ENCODE data around the gene ST8SIA1. TPM values are rescaled to one million over a fixed set of nuclear protein-coding genes. Genes with fewer than 3 reads are reported as not detected.
A peak's percentile ranks its signal among the peaks of the same experiment; 100 is the strongest.

ST8SIA1 gene
- total and polyA plus RNA-seq, 3 experiments from 2014 or later = 4.5 to 11.4 (median 10.2) TPM

DNA sequence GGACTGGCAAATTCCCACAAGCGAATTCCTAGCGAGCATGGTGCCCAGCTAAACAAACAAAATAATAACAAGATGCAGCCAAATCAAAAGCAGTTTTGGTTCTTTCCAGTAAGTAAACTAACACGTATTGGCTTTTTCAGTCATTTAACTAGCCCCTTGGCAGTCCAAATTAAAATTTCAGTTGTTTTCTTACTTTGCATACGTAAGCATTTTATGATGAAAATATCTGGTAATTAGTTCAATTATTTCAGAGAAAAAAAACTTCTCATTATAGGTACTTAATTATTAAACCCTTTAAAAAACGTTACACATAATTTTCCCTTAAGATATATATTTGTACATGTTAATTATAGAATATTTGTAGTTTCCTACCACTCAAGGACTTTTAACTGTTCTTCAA is 70.1 kb downstream of the ST8SIA1 start:
- H3K4me1 ChIP-seq (ENCODE audit: insufficient read depth, low read length) = no peaks in the 10 kb centered on the region
- peaks cover 15 to 49% (median 40%) of the 10 kb centered on the region in 3 donors for H3K4me1 Mint-ChIP-seq
- no peaks in the 10 kb centered on the region for H3K36me3 ChIP-seq (ENCODE audit: insufficient read depth, low read length)
- ChIA-PET POLR2A (no interaction called here), CTCF (no interaction called here)
- no peaks in the 10 kb centered on the region for H3K27me3 ChIP-seq (ENCODE audit: insufficient read depth, low read length, poor library complexity, severe bottlenecking)
- no peaks in the 10 kb centered on the region for H3K9me3 Mint-ChIP-seq
- no peak for DNase-seq
- no peaks in the 10 kb centered on the region for H3K27me3 Mint-ChIP-seq
- H3K27ac ChIP-seq (ENCODE audit: low read depth, low read length) = no peak overlapping the region
- H3K9me3 ChIP-seq (ENCODE audit: low read length) = no peaks in the 10 kb centered on the region
- H3K36me3 Mint-ChIP-seq = peaks cover 0 to 10% (median 0%) of the 10 kb centered on the region in 3 donors
- no peak overlapping the region for H3K27ac Mint-ChIP-seq
- H3K4me3 ChIP-seq (ENCODE audit: low read length) = no peak overlapping the region
- H3K4me3 Mint-ChIP-seq = no peak overlapping the region

- ChIA-PET POLR2A (no interaction called here), CTCF (no interaction called here)
- H3K4me1 ChIP-seq (ENCODE audit: insufficient read depth, low read length) = no peaks in the 10 kb centered on the region
- Mint-ChIP-seq H3K4me1 (peaks cover 8 to 44% (median 34%) of the 10 kb centered on the region in 3 donors), H3K27me3 (no peaks in the 10 kb centered on the region), H3K4me3 (no peak overlapping the region), H3K9me3 (no peaks in the 10 kb centered on the region), H3K27ac (peak overlapping the region in 1 of 8 donors; percentile 21), H3K36me3 (peaks cover 0 to 9% (median 4%) of the 10 kb centered on the region in 3 donors)
- H3K4me3 ChIP-seq (ENCODE audit: low read length) = no peak overlapping the region
- DNase-seq = no peak
- no peaks in the 10 kb centered on the region for H3K27me3 ChIP-seq (ENCODE audit: insufficient read depth, low read length, poor library complexity, severe bottlenecking)
- H3K36me3 ChIP-seq (ENCODE audit: insufficient read depth, low read length) = no peaks in the 10 kb centered on the region
- no peak overlapping the region for H3K27ac ChIP-seq (ENCODE audit: low read depth, low read length)
- H3K9me3 ChIP-seq (ENCODE audit: low read length) = no peaks in the 10 kb centered on the region
Measured at GRCh38 chr12:22262309-22262708, 72.2 kb downstream of the ST8SIA1 start.

- Mint-ChIP-seq H3K4me3 (no peak overlapping the region), H3K9me3 (no peaks in the 10 kb centered on the region), H3K4me1 (peaks cover 2 to 15% (median 4%) of the 10 kb centered on the region in 3 donors), H3K27ac (no peak overlapping the region), H3K27me3 (no peaks in the 10 kb centered on the region), H3K36me3 (peaks cover 0 to 25% (median 4%) of the 10 kb centered on the region in 3 donors)
- Histone ChIP-seq H3K27me3 (ENCODE audit: insufficient read depth, low read length, poor library complexity, severe bottlenecking) (no peaks in the 10 kb centered on the region), H3K36me3 (ENCODE audit: insufficient read depth, low read length) (no peaks in the 10 kb centered on the region), H3K9me3 (ENCODE audit: low read length) (no peaks in the 10 kb centered on the region), H3K4me1 (ENCODE audit: insufficient read depth, low read length) (no peaks in the 10 kb centered on the region), H3K4me3 (ENCODE audit: low read length) (no peak overlapping the region), H3K27ac (ENCODE audit: low read depth, low read length) (no peak overlapping the region)
- ChIA-PET CTCF (no interaction called here), POLR2A (no interaction called here)
- no peak for DNase-seq
Measured at GRCh38 chr12:22257100-22257499, 77.4 kb downstream of the ST8SIA1 start.

DNA sequence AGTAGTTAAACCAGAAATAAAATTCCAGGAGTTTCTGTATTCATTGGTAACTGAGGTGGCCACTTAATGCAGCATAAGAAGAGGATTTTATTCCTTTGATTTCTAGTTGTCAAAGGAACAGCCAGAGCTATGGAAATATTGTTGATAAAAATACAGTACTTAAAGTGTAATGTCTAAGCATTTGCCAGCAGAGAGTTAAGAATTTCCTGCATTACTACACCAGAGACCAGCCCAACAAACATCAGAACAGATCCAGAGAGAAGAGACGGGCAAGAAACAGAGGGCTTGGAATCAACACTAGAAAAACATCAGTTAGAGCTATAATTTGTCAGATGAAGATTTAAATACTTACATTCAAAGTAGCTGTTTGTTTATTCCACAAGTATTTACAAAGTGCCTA is 77.9 kb downstream of the ST8SIA1 start:
- Mint-ChIP-seq H3K4me3 (no peak overlapping the region), H3K27ac (no peak overlapping the region), H3K4me1 (peaks cover 3 to 15% (median 5%) of the 10 kb centered on the region in 3 donors), H3K36me3 (peaks cover 0 to 26% (median 4%) of the 10 kb centered on the region in 3 donors), H3K9me3 (no peaks in the 10 kb centered on the region), H3K27me3 (no peaks in the 10 kb centered on the region)
- Histone ChIP-seq H3K4me1 (ENCODE audit: insufficient read depth, low read length) (no peaks in the 10 kb centered on the region), H3K27me3 (ENCODE audit: insufficient read depth, low read length, poor library complexity, severe bottlenecking) (no peaks in the 10 kb centered on the region), H3K27ac (ENCODE audit: low read depth, low read length) (no peak overlapping the region), H3K9me3 (ENCODE audit: low read length) (no peaks in the 10 kb centered on the region), H3K36me3 (ENCODE audit: insufficient read depth, low read length) (no peaks in the 10 kb centered on the region), H3K4me3 (ENCODE audit: low read length) (no peak overlapping the region)
- no peak for DNase-seq
- ChIA-PET POLR2A (no interaction called here), CTCF (no interaction called here)

- Histone ChIP-seq H3K4me1 (ENCODE audit: insufficient read depth, low read length) (no peaks in the 10 kb centered on the region), H3K27ac (ENCODE audit: low read depth, low read length) (no peak overlapping the region), H3K4me3 (ENCODE audit: low read length) (no peak overlapping the region), H3K27me3 (ENCODE audit: insufficient read depth, low read length, poor library complexity, severe bottlenecking) (no peaks in the 10 kb centered on the region), H3K36me3 (ENCODE audit: insufficient read depth, low read length) (no peaks in the 10 kb centered on the region), H3K9me3 (ENCODE audit: low read length) (no peaks in the 10 kb centered on the region)
- DNase-seq = no peak
- H3K4me3 Mint-ChIP-seq = no peak overlapping the region
- H3K36me3 Mint-ChIP-seq = peaks cover 0 to 29% (median 5%) of the 10 kb centered on the region in 3 donors
- POLR2A ChIA-PET = no interaction called here
- H3K4me1 Mint-ChIP-seq = peaks cover 5 to 21% (median 10%) of the 10 kb centered on the region in 3 donors
- no peaks in the 10 kb centered on the region for H3K27me3 Mint-ChIP-seq
- CTCF ChIA-PET = no interaction called here
- H3K27ac Mint-ChIP-seq = no peak overlapping the region
- no peaks in the 10 kb centered on the region for H3K9me3 Mint-ChIP-seq
Measured at GRCh38 chr12:22256041-22256441, 78.5 kb downstream of the ST8SIA1 start.

DNA sequence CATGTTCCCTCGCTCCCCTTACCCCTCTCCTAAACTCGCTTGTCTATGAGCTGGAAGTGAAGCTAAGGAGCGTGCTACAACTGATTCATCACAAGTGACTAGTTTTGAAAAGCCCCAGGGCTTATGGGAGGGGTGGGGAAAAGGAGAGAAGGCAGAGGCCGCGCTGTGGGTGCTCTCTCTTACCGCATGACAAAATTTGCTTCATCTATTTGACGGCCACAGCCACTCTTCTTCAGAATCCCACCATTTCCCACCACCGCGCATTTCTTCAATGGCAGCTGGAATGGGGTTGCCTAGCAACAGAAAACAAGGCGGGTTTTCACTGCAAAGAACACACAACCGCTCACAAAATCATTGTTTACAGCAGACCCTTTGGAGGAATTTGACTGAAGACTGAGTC is 79.4 kb downstream of the ST8SIA1 start:
- H3K4me1 Mint-ChIP-seq = peaks cover 7 to 27% (median 16%) of the 10 kb centered on the region in 3 donors
- Histone ChIP-seq H3K27me3 (ENCODE audit: insufficient read depth, low read length, poor library complexity, severe bottlenecking) (no peaks in the 10 kb centered on the region), H3K27ac (ENCODE audit: low read depth, low read length) (no peak overlapping the region), H3K9me3 (ENCODE audit: low read length) (no peaks in the 10 kb centered on the region), H3K4me1 (ENCODE audit: insufficient read depth, low read length) (no peaks in the 10 kb centered on the region), H3K4me3 (ENCODE audit: low read length) (no peak overlapping the region), H3K36me3 (ENCODE audit: insufficient read depth, low read length) (no peaks in the 10 kb centered on the region)
- no peak for DNase-seq
- H3K27ac Mint-ChIP-seq = no peak overlapping the region
- peaks cover 0 to 33% (median 6%) of the 10 kb centered on the region in 3 donors for H3K36me3 Mint-ChIP-seq
- no peaks in the 10 kb centered on the region for H3K27me3 Mint-ChIP-seq
- H3K9me3 Mint-ChIP-seq = no peaks in the 10 kb centered on the region
- CTCF ChIA-PET = no interaction called here
- POLR2A ChIA-PET = no interaction called here
- no peak overlapping the region for H3K4me3 Mint-ChIP-seq

- DNase-seq = no peak
- Histone ChIP-seq H3K9me3 (ENCODE audit: low read length) (no peaks in the 10 kb centered on the region), H3K27me3 (ENCODE audit: insufficient read depth, low read length, poor library complexity, severe bottlenecking) (no peaks in the 10 kb centered on the region), H3K36me3 (ENCODE audit: insufficient read depth, low read length) (no peaks in the 10 kb centered on the region), H3K4me3 (ENCODE audit: low read length) (no peak overlapping the region), H3K4me1 (ENCODE audit: insufficient read depth, low read length) (no peaks in the 10 kb centered on the region), H3K27ac (ENCODE audit: low read depth, low read length) (no peak overlapping the region)
- Mint-ChIP-seq H3K4me1 (peaks cover 7 to 27% (median 16%) of the 10 kb centered on the region in 3 donors), H3K27ac (no peak overlapping the region), H3K9me3 (no peaks in the 10 kb centered on the region), H3K27me3 (no peaks in the 10 kb centered on the region), H3K36me3 (peaks cover 0 to 34% (median 6%) of the 10 kb centered on the region in 3 donors), H3K4me3 (no peak overlapping the region)
- CTCF ChIA-PET = no interaction called here
- POLR2A ChIA-PET = no interaction called here
Measured at GRCh38 chr12:22254478-22254877, 80.0 kb downstream of the ST8SIA1 start.

- Mint-ChIP-seq H3K4me1 (peaks cover 5 to 18% (median 12%) of the 10 kb centered on the region in 3 donors), H3K27me3 (no peaks in the 10 kb centered on the region), H3K27ac (no peak overlapping the region), H3K4me3 (no peak overlapping the region), H3K36me3 (peaks cover 0 to 37% (median 8%) of the 10 kb centered on the region in 3 donors), H3K9me3 (no peaks in the 10 kb centered on the region)
- H3K9me3 ChIP-seq (ENCODE audit: low read length) = no peaks in the 10 kb centered on the region
- H3K4me3 ChIP-seq (ENCODE audit: low read length) = no peak overlapping the region
- H3K4me1 ChIP-seq (ENCODE audit: insufficient read depth, low read length) = no peaks in the 10 kb centered on the region
- DNase-seq = no peak
- no peaks in the 10 kb centered on the region for H3K27me3 ChIP-seq (ENCODE audit: insufficient read depth, low read length, poor library complexity, severe bottlenecking)
- H3K36me3 ChIP-seq (ENCODE audit: insufficient read depth, low read length) = no peaks in the 10 kb centered on the region
- POLR2A ChIA-PET = no interaction called here
- CTCF ChIA-PET = no interaction called here
- no peak overlapping the region for H3K27ac ChIP-seq (ENCODE audit: low read depth, low read length)
Measured at GRCh38 chr12:22252057-22252456, 82.5 kb downstream of the ST8SIA1 start.

DNA sequence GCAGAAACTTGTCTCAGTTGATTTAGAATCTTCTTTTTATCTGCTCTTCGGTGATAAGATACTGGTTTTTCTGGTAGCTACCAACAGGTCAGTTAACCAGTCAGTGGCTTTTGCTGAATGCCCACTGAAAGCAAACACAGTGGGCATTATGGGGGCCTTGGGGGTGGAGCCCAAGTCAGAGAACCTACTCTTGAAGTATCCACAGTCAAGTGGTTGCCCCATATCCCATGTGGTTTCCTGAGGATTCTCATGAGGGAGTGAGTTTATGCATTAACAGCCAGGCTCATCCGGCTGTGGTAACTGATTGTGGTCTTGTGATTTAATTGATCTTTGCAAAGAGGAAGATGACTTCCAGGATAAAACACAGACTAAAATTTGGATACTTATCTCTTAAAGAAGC is 83.7 kb downstream of the ST8SIA1 start:
- Histone ChIP-seq H3K9me3 (ENCODE audit: low read length) (no peaks in the 10 kb centered on the region), H3K27ac (ENCODE audit: low read depth, low read length) (no peak overlapping the region), H3K27me3 (ENCODE audit: insufficient read depth, low read length, poor library complexity, severe bottlenecking) (no peaks in the 10 kb centered on the region), H3K4me3 (ENCODE audit: low read length) (no peak overlapping the region), H3K36me3 (ENCODE audit: insufficient read depth, low read length) (no peaks in the 10 kb centered on the region), H3K4me1 (ENCODE audit: insufficient read depth, low read length) (no peaks in the 10 kb centered on the region)
- no peaks in the 10 kb centered on the region for H3K9me3 Mint-ChIP-seq
- DNase-seq = no peak
- peak overlapping the region in 1 of 8 donors; percentile 53 for H3K27ac Mint-ChIP-seq
- H3K4me3 Mint-ChIP-seq = no peak overlapping the region
- ChIA-PET POLR2A (no interaction called here), CTCF (no interaction called here)
- no peaks in the 10 kb centered on the region for H3K27me3 Mint-ChIP-seq
- peaks cover 5 to 18% (median 12%) of the 10 kb centered on the region in 3 donors for H3K4me1 Mint-ChIP-seq
- H3K36me3 Mint-ChIP-seq = peaks cover 0 to 43% (median 12%) of the 10 kb centered on the region in 3 donors

Measured in CD8-positive, alpha-beta memory T cell (primary cell).